Measurements from ENCODE around the gene MED13L.

MED13L gene

GRCh38 chr12:116209503-116209902 is 68.0 kb downstream of the MED13L start:
- no peak for DNase-seq

DNA sequence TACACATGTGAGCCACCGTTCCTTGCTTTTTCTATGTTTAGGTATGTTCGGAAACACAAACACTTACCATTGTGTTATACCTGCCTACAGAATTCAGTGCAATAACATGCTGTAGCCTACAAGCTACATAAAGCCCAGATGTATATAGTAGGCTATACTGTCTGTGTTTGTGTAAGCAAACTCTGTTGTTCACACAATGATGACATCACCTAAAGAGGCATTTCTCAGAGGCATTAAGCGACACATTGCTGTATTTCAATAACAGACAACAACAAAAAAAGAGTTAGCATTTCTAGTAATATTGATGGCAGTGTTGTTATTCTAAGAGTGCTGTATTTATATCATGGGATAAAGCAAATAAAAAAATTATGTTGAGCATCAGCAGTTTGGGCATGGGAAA is 70.2 kb downstream of the MED13L start:
- no peak for DNase-seq

GRCh38 chr12:116206828-116207227 is 70.7 kb downstream of the MED13L start:
- no peak for DNase-seq

DNA sequence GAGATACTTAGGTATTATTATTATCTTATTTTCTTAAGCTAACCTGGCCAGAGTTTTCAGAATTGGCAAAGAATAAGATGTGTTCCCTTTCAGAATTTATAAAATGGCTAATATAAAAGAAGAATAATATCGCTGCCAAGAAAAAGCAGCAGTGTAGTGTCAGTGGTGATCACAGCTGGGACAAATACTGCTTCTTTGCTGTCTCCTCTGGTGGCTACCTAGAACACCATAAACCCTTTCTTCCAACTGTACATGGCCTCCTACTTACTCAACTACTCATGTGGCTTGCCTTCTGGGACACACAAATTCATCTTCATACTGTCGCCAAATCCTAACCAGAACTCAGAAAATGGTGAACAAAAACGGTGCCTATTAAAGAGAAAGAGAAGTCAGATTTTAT is 72.7 kb downstream of the MED13L start:
- DNase-seq = no peak

- DNase-seq = no peak
These were observed 73.3 kb downstream of the MED13L start for GRCh38 chr12:116204169-116204568.

GRCh38 chr12:116202940-116203339 is 74.6 kb downstream of the MED13L start:
- no peak for DNase-seq

- DNase-seq = no peak
These were observed 75.1 kb downstream of the MED13L start for GRCh38 chr12:116202433-116202832.

DNA sequence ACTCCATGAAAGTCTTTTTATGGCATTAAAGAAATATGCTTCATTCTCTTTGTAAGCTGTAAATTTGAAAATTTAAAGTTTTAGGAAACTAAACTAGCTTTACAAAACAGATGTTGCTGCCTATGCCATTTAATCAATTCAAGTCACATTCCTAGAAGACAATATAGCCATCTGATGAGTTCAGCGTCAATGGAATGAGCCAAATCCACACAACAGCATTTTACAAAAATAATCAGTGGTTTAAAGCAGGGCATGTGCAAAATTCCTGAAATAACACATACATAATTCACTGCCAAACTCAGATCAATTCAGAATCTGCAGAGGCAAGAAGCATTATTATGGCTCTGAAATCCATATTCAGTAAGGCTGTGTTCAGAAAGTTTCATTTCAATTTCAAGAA is 75.6 kb downstream of the MED13L start:
- DNase-seq = no peak

DNA sequence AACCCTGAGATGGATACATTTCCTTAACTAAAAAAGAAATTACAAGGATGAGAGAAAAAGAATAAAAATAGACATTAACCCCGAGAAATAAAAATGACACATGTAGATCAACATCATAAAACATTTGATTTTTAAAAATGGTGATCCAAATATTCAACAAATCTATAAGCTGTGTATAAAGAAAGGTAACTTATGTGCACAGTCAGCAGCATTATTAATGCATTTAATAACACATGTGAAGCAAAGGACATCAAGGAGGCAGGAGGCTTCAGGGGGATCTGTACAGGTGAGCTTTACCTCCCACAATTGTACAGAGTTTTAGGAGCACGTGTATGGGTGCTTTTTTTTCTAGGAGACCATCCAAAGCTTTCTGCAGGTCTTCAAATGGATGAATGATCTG is 76.1 kb downstream of the MED13L start:
- no peak for DNase-seq

GRCh38 chr12:116200812-116201211 is 76.7 kb downstream of the MED13L start:
- no peak for DNase-seq

- no peak for DNase-seq
These were observed 78.3 kb downstream of the MED13L start for GRCh38 chr12:116199160-116199706.

DNA sequence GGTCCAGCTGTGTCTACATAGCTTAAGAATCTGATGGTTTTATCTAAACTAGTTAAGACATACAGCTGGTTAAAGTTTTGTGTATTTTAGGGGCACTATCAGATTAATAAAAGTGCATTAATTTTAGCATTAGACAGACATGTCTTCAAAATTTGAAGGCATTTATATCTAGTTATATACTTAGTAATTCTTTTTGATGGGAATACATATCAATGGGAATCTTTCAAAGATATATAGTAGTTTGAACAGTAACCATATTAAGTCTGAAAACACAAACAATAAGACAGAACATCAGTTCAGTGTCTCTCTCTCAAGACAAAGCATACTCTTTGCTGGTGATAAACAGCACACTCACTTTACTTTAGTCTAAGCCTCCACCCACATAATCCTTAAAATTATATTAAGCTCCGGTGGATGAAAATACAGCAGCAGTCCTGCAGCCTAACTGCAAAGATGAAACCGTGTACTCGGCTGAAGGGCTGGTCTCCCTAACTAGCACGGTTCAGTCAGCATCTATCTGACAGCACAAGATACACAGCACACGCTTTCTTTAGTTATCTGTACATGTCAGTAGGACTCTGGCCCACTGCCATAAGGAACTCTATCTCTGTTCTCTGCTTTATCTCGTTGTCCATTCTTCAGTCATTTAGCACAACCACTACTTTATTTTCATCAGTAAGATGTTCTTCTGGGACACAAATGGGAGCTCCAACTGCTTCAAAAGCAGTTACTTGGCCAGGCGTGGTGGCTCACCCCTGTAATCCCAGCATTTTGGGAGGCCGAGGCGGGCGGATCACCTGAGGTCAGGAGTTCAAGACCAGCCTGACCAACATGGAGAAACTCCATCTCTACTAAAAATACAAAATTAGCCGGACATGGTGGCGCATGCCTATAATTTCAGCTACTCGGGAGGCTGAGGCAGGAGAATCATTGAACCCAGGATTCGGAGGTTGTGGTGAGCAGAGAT is 80.5 kb downstream of the MED13L start:
- peak; percentile 28 for DNase-seq

GRCh38 chr12:116196226-116196625 is 81.3 kb downstream of the MED13L start:
- no peak for DNase-seq

DNA sequence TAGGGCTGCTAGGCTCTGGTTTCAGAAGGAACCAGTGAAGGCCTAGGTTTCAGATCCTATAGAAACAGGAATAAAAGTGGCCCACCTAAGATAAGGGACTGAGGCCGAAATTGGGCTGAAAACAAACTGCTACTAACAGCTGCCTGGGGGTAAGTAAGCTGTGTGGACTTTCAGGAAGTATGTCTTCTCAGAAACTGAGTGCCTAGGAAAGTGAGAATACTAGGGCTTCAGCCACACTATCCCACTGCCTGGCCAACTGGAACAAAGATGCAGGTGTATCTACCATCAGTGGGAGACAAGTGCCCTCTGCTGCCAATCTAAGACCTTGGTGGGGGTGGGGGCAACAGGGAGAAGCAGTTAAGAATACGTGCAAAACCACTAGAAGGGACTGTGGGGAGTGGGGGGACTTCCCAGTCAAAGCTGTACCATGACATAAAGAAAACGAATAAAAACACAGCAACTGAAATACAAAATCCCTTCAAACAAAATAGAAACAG is 82.5 kb downstream of the MED13L start:
- DNase-seq = no peak

GRCh38 chr12:116189692-116190091 is 87.8 kb downstream of the MED13L start:
- no peak for DNase-seq

DNA sequence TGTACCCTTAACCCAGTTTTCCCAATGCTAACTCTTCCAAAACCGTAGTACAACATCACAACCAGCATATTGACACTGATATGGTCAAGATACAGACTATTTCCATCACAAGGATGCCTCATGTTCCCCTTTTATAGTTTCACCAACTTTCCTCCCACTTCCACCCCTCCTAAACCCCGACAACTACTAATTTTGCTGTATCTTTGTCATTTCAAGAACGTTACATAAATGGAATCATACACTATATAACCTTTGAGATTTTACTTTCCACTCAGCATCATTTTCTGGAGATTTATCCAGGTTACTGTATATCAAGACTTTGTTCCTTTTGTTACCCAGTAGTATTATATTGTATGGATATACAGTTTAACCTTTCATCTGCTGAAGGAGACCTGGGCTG is 88.9 kb downstream of the MED13L start:
- DNase-seq = no peak

DNA sequence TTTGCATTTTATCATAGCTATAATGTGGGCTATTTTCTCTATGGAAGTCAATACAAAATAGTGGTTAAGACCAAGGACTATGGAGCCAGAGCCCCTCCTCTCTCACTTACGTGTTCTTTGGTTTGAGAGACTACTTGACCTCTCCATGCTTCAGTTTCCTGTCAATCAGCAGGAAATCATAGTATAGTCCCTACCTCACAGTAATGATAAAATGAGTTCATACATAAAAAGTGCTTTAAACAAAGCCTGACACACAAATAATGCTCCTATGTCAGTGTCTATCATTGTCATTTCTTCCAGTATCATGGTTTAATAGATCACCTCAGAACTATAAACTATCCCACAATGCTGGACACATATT is 90.4 kb downstream of the MED13L start:
- DNase-seq = no peak

GRCh38 chr12:116186482-116187150 is 90.9 kb downstream of the MED13L start:
- no peak for DNase-seq

- DNase-seq = no peak
These were observed 92.7 kb downstream of the MED13L start for GRCh38 chr12:116184763-116185162.

- DNase-seq = no peak
These were observed 93.8 kb downstream of the MED13L start for GRCh38 chr12:116183741-116184141.

- DNase-seq = no peak
These were observed 95.0 kb downstream of the MED13L start for GRCh38 chr12:116182359-116183063.

DNA sequence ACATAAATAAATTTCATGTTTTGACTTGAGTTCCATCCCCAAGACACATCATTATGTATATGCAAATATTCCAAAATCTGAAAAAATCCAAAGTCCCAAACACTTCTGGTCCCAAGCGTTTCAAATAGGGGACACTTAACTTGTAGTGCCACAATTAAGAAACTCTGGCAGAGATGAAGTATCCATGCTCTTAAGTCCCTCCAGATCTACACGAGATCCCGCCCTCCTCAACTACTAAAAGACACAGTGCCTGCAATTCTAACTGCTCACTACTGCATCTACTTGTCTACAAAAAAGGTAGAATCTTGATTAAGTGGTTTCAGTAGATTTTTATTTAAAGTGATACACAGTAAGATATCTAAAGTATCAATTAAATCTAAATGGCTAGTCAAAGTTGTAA is 97.0 kb downstream of the MED13L start:
- DNase-seq = no peak

DNA sequence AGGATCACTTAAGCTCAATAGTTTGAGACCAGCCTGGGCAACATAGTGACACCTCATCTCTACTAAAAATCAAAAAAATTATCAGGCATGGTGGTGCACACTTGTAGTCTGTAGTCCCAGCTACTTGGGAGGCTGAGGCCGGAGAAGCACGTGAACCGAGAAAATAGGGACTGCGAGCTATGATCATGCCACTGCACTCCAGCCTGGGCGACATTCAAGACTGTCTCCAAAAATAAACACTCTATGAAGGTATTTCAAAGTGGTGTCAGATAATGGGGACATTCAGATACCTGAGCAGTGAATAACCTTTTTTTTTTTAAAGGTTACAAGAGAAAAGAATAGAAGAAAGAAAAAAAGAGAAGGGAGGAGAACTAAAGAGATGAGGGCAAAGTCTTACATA is 98.1 kb downstream of the MED13L start:
- DNase-seq = no peak
